Measurements from ENCODE around the gene POU2AF1. TPM values are rescaled to one million over a fixed set of nuclear protein-coding genes. Genes with fewer than 3 reads are reported as not detected.

POU2AF1 gene
- total RNA-seq (under 1 TPM in 2 of 4 donors, not detected in 2; 0.23 to 0.35 TPM), polyA plus RNA-seq (not detected)
- long read RNA-seq, donor 1 = 0 reads
- long read RNA-seq, donor 2 = 0 reads
- long read RNA-seq, donor 3 = 0 reads
- long read RNA-seq, donor 4 = 0 reads

GRCh38 chr11:111378861-111379601 is at the start of gene POU2AF1:
TSS of gene POU2AF1 (minus strand) at chr11:111379275. CDS start at chr11:111379177, 98 bp downstream.
- Histone ChIP-seq H3K4me1 (ENCODE audit: control insufficient read depth, insufficient read depth, low read length) (no peaks in the 10 kb centered on the region), H3K9me3 (ENCODE audit: control insufficient read depth, low read length) (no peaks in the 10 kb centered on the region), H3K27ac (ENCODE audit: low read length) (no peak within 1 kb of the TSS), H3K27me3 (ENCODE audit: control insufficient read depth, insufficient read depth) (no peaks in the 10 kb centered on the region), H3K4me3 (ENCODE audit: low read length) (no peak within 1 kb of the TSS)
- DNase-seq (peak in 2 of 3 donors; percentile 53 to 58), ATAC-seq (peak; percentile 61 to 71)
- intact Hi-C loops (cut with DNase I) = no loop called here
- WGBS = 21% methylated on average over 33 of the region's 33 CpGs

DNA sequence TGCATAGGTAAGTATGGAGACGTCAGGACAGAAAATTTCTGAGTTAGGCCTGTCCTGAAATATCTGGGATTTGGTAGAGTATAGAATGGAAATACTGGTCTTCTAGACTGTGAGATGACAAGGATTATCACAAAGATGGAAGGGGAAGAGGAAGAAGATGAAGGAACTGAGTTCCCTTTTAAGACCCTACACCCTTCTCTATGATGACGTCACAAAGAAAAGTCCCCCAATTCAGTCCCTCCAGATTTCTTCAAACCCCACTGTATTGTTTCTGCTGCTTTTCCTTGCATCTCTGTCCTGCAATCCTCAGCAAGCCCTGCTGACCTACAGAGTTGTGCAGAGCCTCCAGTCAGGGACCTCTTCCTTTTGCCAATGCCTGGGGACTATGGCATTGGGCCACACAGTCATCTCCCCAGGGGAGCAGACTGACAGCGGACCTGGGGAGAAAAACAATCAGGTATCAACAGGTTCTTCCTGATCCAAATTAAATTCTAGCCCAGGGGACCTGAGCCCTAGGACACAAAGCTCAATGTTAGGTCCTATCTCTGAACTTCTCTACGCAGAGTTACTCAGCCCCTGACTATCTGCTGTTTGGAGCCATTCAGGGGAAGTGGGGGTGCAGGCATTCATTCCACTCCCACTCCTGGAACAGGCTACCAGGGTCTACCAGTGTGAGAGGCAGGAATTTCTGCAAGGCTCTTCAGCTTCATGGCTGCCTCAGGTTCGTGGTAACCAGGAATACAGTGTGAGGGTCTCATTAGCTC is 49.2 kb upstream of the POU2AF1 start:
- 81% methylated on average over 5 of the region's 5 CpGs for WGBS
- DNase-seq (no peak), ATAC-seq (no peak)
- intact Hi-C loops (cut with DNase I) = no loop called here
- H3K27ac ChIP-seq (ENCODE audit: low read length) = no peak overlapping the region
- no peaks in the 10 kb centered on the region for H3K9me3 ChIP-seq (ENCODE audit: control insufficient read depth, low read length)
- H3K4me3 ChIP-seq (ENCODE audit: low read length) = no peak overlapping the region
- H3K27me3 ChIP-seq (ENCODE audit: control insufficient read depth, insufficient read depth) = no peaks in the 10 kb centered on the region
- H3K4me1 ChIP-seq (ENCODE audit: control insufficient read depth, insufficient read depth, low read length) = no peaks in the 10 kb centered on the region

GRCh38 chr11:111427471-111427912 is 48.4 kb upstream of the POU2AF1 start:
- H3K4me1 ChIP-seq (ENCODE audit: control insufficient read depth, insufficient read depth, low read length) = no peaks in the 10 kb centered on the region
- no peaks in the 10 kb centered on the region for H3K27me3 ChIP-seq (ENCODE audit: control insufficient read depth, insufficient read depth)
- H3K9me3 ChIP-seq (ENCODE audit: control insufficient read depth, low read length) = no peaks in the 10 kb centered on the region
- WGBS = 46% methylated on average over 4 of the region's 4 CpGs
- no peak overlapping the region for H3K27ac ChIP-seq (ENCODE audit: low read length)
- intact Hi-C loops (cut with DNase I) = no loop called here
- ATAC-seq (no peak), DNase-seq (no peak)
- H3K4me3 ChIP-seq (ENCODE audit: low read length) = no peak overlapping the region

- DNase-seq (no peak), ATAC-seq (no peak)
- intact Hi-C loops (cut with DNase I) = no loop called here
- no peaks in the 10 kb centered on the region for H3K4me1 ChIP-seq (ENCODE audit: control insufficient read depth, insufficient read depth, low read length)
- no peak overlapping the region for H3K4me3 ChIP-seq (ENCODE audit: low read length)
- no peak overlapping the region for H3K27ac ChIP-seq (ENCODE audit: low read length)
- no peaks in the 10 kb centered on the region for H3K27me3 ChIP-seq (ENCODE audit: control insufficient read depth, insufficient read depth)
- H3K9me3 ChIP-seq (ENCODE audit: control insufficient read depth, low read length) = no peaks in the 10 kb centered on the region
- 93% methylated on average over 6 of the region's 6 CpGs for WGBS
Measured at GRCh38 chr11:111426617-111427016, 47.5 kb upstream of the POU2AF1 start.

GRCh38 chr11:111423250-111423615 is 44.2 kb upstream of the POU2AF1 start:
- intact Hi-C loops (cut with DNase I) = loop anchor here in 2 of 4 donors (2.0 to 5.0 kb wide), 2 partner anchors 126 to 138 kb away; partner anchors contain the start of gene POU2AF3 (in 1 of the 2)
- DNase-seq (no peak), ATAC-seq (no peak)
- 72% methylated on average over 1 of the region's 1 CpG for WGBS
- no peaks in the 10 kb centered on the region for H3K4me1 ChIP-seq (ENCODE audit: control insufficient read depth, insufficient read depth, low read length)
- no peak overlapping the region for H3K4me3 ChIP-seq (ENCODE audit: low read length)
- no peaks in the 10 kb centered on the region for H3K27me3 ChIP-seq (ENCODE audit: control insufficient read depth, insufficient read depth)
- no peak overlapping the region for H3K27ac ChIP-seq (ENCODE audit: low read length)
- H3K9me3 ChIP-seq (ENCODE audit: control insufficient read depth, low read length) = no peaks in the 10 kb centered on the region

- Histone ChIP-seq H3K27ac (ENCODE audit: low read length) (no peak overlapping the region), H3K4me3 (ENCODE audit: low read length) (no peak overlapping the region), H3K27me3 (ENCODE audit: control insufficient read depth, insufficient read depth) (no peaks in the 10 kb centered on the region), H3K4me1 (ENCODE audit: control insufficient read depth, insufficient read depth, low read length) (no peaks in the 10 kb centered on the region), H3K9me3 (ENCODE audit: control insufficient read depth, low read length) (no peaks in the 10 kb centered on the region)
- ATAC-seq = peak; percentile 52 to 63
- DNase-seq = peak; percentile 19 to 71 (median 70)
- intact Hi-C loops (cut with DNase I) = loop anchor here in 2 of 4 donors (2.0 to 5.0 kb wide), 2 partner anchors 125 to 138 kb away; partner anchors contain the start of gene POU2AF3 (in 1 of the 2)
- 44% methylated on average over 12 of the region's 12 CpGs for WGBS
Measured at GRCh38 chr11:111422494-111423249, 43.6 kb upstream of the POU2AF1 start.

DNA sequence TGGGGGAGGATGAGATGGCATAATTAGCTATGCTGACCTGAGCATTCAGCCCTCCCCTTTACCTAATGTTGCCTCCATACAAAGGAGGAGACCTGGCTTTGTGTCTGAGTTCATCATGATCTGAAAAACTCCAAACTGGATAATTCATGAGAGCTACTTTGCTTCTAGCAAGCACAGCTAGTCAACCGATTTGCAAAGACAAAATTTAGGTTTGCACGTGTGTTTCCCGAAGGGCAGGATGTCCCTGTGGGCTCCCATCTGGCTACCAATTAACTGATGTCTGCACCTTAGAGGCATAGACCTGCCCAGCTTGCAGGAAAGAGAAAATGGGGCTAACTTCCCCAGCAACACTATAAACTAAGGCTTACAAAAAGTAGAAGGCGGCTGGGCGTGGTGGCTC is 42.2 kb upstream of the POU2AF1 start:
- Histone ChIP-seq H3K27me3 (ENCODE audit: control insufficient read depth, insufficient read depth) (no peaks in the 10 kb centered on the region), H3K9me3 (ENCODE audit: control insufficient read depth, low read length) (no peaks in the 10 kb centered on the region), H3K27ac (ENCODE audit: low read length) (no peak overlapping the region), H3K4me1 (ENCODE audit: control insufficient read depth, insufficient read depth, low read length) (peaks cover 4% of the 10 kb centered on the region), H3K4me3 (ENCODE audit: low read length) (no peak overlapping the region)
- ATAC-seq (no peak), DNase-seq (no peak)
- 94% methylated on average over 5 of the region's 5 CpGs for WGBS
- intact Hi-C loops (cut with DNase I) = loop anchor here in 1 of 4 donors (5.0 kb wide), 1 partner anchor 124 kb away; the partner anchor contains the start of gene POU2AF3

DNA sequence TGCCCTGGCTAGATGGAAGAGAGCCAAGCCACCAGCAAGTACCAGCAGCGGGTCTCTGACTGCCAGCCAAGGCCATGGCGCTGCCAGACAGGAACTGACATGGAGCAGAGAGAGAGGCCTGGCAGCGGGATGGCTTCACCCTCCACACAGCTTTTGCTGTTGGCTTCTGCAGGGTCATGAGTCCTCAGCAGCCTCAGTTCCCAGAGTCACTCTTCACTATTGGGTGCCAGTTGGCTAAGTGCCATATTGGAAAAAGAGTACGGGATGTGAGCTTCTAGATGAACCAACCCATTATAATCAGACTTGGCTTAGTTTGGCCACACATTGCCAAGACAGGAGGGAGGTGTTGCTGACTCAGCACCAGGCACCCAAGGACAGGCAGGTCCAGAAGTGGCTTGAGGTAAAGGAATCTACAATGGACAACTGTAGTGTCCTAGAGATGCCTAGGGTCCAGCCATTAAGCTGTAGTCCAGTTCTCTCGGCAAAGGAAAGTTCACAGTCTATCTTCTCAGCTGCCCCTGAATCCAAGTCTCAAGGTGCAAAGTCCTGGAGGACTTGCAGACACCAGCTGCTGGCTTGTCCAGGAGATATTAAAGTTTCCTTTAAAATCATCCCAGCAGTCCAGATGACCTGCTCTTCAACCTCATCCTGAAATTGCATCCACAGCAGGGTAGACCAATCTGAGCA is 40.7 kb upstream of the POU2AF1 start:
- intact Hi-C loops (cut with DNase I) = loop anchor here in 1 of 4 donors (5.0 kb wide), 1 partner anchor 122 kb away; the partner anchor contains the start of gene POU2AF3
- WGBS = 59% methylated on average over 5 of the region's 5 CpGs

DNA sequence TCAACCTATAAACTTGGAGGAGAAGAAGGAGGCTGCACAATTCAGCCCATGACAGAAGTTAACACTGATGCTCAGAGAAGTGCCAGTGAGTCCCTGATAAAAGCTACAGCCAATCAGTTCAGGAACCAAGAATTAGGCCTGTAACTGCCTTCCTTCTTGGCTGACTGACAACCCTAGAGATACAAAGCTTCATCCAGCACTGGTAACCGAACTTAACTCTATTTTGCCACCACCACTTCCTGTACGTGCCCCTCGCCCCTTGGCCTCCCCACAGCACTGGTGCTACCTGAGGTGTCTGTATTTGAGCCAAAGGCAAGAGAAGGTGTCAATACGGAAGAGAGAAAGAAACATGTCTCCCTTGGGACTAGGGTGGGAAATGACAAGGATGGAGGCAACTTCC is 40.1 kb upstream of the POU2AF1 start:
- H3K27me3 ChIP-seq (ENCODE audit: control insufficient read depth, insufficient read depth) = no peaks in the 10 kb centered on the region
- no peak overlapping the region for H3K27ac ChIP-seq (ENCODE audit: low read length)
- H3K4me3 ChIP-seq (ENCODE audit: low read length) = no peak overlapping the region
- H3K9me3 ChIP-seq (ENCODE audit: control insufficient read depth, low read length) = no peaks in the 10 kb centered on the region
- H3K4me1 ChIP-seq (ENCODE audit: control insufficient read depth, insufficient read depth, low read length) = peaks cover 4% of the 10 kb centered on the region
- ATAC-seq (no peak), DNase-seq (no peak)
- intact Hi-C loops (cut with DNase I) = no loop called here
- WGBS = 91% methylated on average over 4 of the region's 4 CpGs

More for the DNA sequence above, 40.7 kb upstream of the POU2AF1 start:
- peak in 2 of 3 donors; percentile 57 to 74 for DNase-seq
- no peaks in the 10 kb centered on the region for H3K27me3 ChIP-seq (ENCODE audit: control insufficient read depth, insufficient read depth)
- no peaks in the 10 kb centered on the region for H3K9me3 ChIP-seq (ENCODE audit: control insufficient read depth, low read length)
- no peak overlapping the region for H3K27ac ChIP-seq (ENCODE audit: low read length)
- H3K4me1 ChIP-seq (ENCODE audit: control insufficient read depth, insufficient read depth, low read length) = peaks cover 4% of the 10 kb centered on the region
- ATAC-seq = peak; percentile 10 to 19
- no peak overlapping the region for H3K4me3 ChIP-seq (ENCODE audit: low read length)

DNA sequence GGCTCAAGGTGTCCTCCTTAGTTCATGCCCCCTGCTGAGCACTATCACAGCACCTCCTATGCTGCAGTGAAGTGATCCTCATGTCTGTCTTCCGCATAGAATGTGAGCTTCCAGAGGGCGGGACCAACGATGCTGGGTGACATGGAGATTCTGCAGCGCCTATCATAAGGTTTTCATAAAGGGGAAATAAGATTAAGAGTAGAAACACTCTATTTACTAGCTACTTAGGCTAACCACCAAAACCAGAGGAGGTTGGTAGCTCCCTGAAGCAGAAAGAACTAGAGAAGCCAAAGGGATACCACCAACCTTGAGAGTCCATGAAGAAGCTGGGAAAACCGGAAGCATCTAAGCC is 39.3 kb upstream of the POU2AF1 start:
- H3K9me3 ChIP-seq (ENCODE audit: control insufficient read depth, low read length) = no peaks in the 10 kb centered on the region
- no peak overlapping the region for H3K4me3 ChIP-seq (ENCODE audit: low read length)
- H3K27me3 ChIP-seq (ENCODE audit: control insufficient read depth, insufficient read depth) = no peaks in the 10 kb centered on the region
- H3K27ac ChIP-seq (ENCODE audit: low read length) = no peak overlapping the region
- WGBS = 56% methylated on average over 5 of the region's 5 CpGs
- ATAC-seq (no peak), DNase-seq (no peak)
- intact Hi-C loops (cut with DNase I) = no loop called here
- H3K4me1 ChIP-seq (ENCODE audit: control insufficient read depth, insufficient read depth, low read length) = peaks cover 4% of the 10 kb centered on the region

All from right cardiac atrium (tissue), 5 donors.